ENCODE data around the gene TERT. TPM values are rescaled to one million over a fixed set of nuclear protein-coding genes. Genes with fewer than 3 reads are reported as not detected.

The TERT gene
- total RNA-seq, 1 experiment from 2014 or later, result 0.80 TPM

DNA sequence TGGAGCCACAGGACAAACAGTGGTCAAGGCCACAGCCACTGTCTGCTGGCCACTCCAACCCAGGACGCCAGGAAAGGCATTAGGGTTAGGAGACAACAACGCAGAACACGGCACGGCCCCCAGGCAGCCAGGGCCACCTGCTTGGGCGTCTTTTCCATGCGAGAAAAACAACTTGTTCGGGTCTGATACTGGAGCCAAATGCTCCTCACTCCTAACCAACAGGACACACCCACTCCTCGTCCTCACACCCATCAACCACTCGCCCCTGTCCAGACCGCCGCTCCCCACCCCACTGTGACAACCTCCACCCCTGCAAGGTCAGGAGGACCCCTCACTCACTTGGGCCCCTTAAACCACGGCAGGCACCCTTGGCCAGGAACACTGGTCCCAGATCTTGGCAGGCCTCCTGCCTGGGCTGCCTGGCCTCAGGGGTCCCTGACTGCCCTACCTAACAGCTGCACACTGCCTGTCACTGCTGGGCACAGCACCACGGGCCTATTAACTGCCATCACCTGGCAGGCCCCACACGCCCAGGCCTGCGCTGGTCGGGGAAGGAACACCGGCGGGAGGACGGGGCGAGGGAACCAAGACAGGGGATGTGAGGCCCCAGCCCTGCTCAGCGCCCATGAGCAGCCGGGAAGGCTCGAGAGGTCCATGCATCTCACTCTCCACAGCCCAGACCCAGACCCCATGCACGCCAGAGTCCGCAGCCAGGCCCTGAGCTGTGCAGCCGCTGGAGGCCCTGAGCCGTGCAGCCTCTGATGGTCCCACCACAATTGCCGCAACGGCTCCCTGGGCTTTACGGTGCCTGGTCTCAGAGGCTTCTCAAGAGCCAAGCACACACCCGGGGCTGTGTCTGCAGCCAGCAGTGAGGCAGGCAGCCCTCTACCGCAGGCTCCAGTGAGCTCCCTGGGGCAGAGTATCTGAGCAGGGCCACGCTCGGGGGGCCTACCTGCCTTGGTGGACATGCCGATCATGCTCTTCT, 36.3 kb upstream of the TERT start:
- H3K27ac ChIP-seq (ENCODE audit: low read length), result no peak overlapping the region
- H3K36me3 ChIP-seq (ENCODE audit: low read depth, low read length), result peaks cover 44% of the 10 kb centered on the region
- BruUV-seq (replicated peaks), result no TSS peak
- TF ChIP-seq EZH2 (IDR thresholded peaks at IDR 0.05; ENCODE audit: low read length, unreplicated experiment) (no peak), EZH2phosphoT487 (IDR thresholded peaks at IDR 0.05; ENCODE audit: borderline replicate concordance, low read length) (no peak)
- TF ChIP-seq, protein P1, sequence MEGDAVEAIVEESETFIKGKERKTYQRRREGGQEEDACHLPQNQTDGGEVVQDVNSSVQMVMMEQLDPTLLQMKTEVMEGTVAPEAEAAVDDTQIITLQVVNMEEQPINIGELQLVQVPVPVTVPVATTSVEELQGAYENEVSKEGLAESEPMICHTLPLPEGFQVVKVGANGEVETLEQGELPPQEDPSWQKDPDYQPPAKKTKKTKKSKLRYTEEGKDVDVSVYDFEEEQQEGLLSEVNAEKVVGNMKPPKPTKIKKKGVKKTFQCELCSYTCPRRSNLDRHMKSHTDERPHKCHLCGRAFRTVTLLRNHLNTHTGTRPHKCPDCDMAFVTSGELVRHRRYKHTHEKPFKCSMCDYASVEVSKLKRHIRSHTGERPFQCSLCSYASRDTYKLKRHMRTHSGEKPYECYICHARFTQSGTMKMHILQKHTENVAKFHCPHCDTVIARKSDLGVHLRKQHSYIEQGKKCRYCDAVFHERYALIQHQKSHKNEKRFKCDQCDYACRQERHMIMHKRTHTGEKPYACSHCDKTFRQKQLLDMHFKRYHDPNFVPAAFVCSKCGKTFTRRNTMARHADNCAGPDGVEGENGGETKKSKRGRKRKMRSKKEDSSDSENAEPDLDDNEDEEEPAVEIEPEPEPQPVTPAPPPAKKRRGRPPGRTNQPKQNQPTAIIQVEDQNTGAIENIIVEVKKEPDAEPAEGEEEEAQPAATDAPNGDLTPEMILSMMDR (conservative IDR thresholded peaks at IDR 0.05; ENCODE audit: low read depth, low read length), result no peak
- no peak overlapping the region for H2AFZ ChIP-seq (ENCODE audit: low read length)
- no peak overlapping the region for H3K9ac ChIP-seq (ENCODE audit: low read length)
- POLR2A ChIA-PET (ENCODE audit: unreplicated experiment), result no interaction called here
- H3K4me2 ChIP-seq (ENCODE audit: low read length), result no peak overlapping the region
- peaks cover 8% of the 10 kb centered on the region; the same call in 1 of the 2 replicates for H3K4me1 ChIP-seq (ENCODE audit: insufficient read depth, low read length)
- DNase-seq (no peak), ATAC-seq (no peak)
- no peak overlapping the region for H3K4me3 ChIP-seq (ENCODE audit: low read length)
- no peaks in the 10 kb centered on the region for H3K9me2 ChIP-seq (replicated peaks; ENCODE audit: low read length)
- peaks cover 11% of the 10 kb centered on the region; the same call in 1 of the 2 replicates for H4K20me1 ChIP-seq (ENCODE audit: low read length)
- no peaks in the 10 kb centered on the region for H3F3A ChIP-seq (ENCODE audit: low read length, unreplicated experiment)
- H3K27me3 ChIP-seq (ENCODE audit: low read length), result no peaks in the 10 kb centered on the region
- H3K9me3 ChIP-seq (ENCODE audit: low read length), result no peaks in the 10 kb centered on the region
- CTCF ChIA-PET, result no interaction called here
- H3K79me2 ChIP-seq (ENCODE audit: low read length), result no peaks in the 10 kb centered on the region
- intact Hi-C loops (cut with micrococcal nuclease), result no loop called here

DNA sequence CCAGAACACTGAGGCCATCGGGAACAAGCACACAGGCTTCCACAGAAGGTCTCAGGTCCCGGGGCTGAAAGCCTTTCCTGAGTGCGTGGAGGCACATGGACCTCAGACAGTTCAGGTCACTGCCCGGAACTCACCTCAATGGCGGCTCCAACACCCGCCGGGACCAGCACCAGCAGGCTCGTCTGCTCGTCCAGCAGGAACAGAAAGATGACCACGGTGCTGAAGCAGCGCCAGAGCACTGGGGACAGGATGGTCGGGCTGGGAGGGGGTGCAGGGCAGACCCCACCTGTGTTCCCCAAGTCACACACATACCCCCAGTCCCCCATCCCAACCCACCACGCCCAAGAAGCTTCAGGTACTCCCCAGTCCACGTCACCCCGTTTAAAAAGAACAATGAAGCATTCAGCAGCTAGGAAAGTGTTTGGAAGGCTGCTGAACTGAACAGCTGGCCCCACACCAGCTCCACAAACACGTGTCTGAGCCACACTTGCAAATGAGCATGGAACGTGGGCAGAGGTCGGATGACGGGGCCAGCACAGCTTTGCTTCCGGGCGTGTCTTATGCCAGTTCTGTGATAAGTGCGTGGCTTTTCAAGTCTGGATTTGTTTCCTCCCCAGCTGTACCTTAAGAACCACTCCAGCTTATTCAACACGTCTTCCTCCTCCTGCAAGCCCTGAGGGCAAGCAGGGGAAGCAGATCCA, 35.4 kb upstream of the TERT start:
- no TSS peak for BruUV-seq (replicated peaks)
- H3K36me3 ChIP-seq (ENCODE audit: low read depth, low read length), result peaks cover 48% of the 10 kb centered on the region

More for the DNA sequence above, 35.4 kb upstream of the TERT start:
- Histone ChIP-seq H3K9me2 (replicated peaks; ENCODE audit: low read length) (no peaks in the 10 kb centered on the region), H3K27me3 (ENCODE audit: low read length) (no peaks in the 10 kb centered on the region), H3K9ac (ENCODE audit: low read length) (no peak overlapping the region), H3K4me3 (ENCODE audit: low read length) (no peak overlapping the region), H2AFZ (ENCODE audit: low read length) (no peak overlapping the region), H3K9me3 (ENCODE audit: low read length) (no peaks in the 10 kb centered on the region), H3F3A (ENCODE audit: low read length, unreplicated experiment) (no peaks in the 10 kb centered on the region), H4K20me1 (ENCODE audit: low read length) (peaks cover 11% of the 10 kb centered on the region; the same call in 1 of the 2 replicates), H3K79me2 (ENCODE audit: low read length) (no peaks in the 10 kb centered on the region), H3K4me2 (ENCODE audit: low read length) (no peak overlapping the region), H3K4me1 (ENCODE audit: insufficient read depth, low read length) (peaks cover 8% of the 10 kb centered on the region; the same call in 1 of the 2 replicates), H3K27ac (ENCODE audit: low read length) (no peak overlapping the region)
- POLR2A ChIA-PET (ENCODE audit: unreplicated experiment), result no interaction called here
- CTCF ChIA-PET, result no interaction called here
- intact Hi-C loops (cut with micrococcal nuclease), result no loop called here
- ATAC-seq (no peak), DNase-seq (no peak)
- TF ChIP-seq EZH2phosphoT487 (IDR thresholded peaks at IDR 0.05; ENCODE audit: borderline replicate concordance, low read length), result no peak
- TF ChIP-seq, protein P1 (conservative IDR thresholded peaks at IDR 0.05; ENCODE audit: low read depth, low read length), result no peak
- TF ChIP-seq EZH2 (IDR thresholded peaks at IDR 0.05; ENCODE audit: low read length, unreplicated experiment), result no peak

Data from PC-3 (cell line).